AG08396 (cell line): ENCODE results near the gene AJUBA.
A peak's percentile ranks its signal among the peaks of the same experiment; 100 is the strongest.
"Not testable (repeated sequence)": the region's sequence is repeated elsewhere in the genome, so short reads cannot be mapped to it uniquely, and the experiment has no call there.

Experiments
- DNase-seq: peaks from one replicate; pipeline ENCODE4 v3.0.0; 2012; ENCODE audit warnings: low spot score, mixed read lengths

The AJUBA gene

GRCh38 chr14:22979748-22980392, 2.5 kb downstream of the AJUBA start:
- no peak for DNase-seq

GRCh38 chr14:22978981-22979671, 3.2 kb downstream of the AJUBA start:
- no peak for DNase-seq

- no peak for DNase-seq
Measured at GRCh38 chr14:22978487-22978837, 3.9 kb downstream of the AJUBA start.

GRCh38 chr14:22977684-22978486, 4.5 kb downstream of the AJUBA start:
- DNase-seq, result peak; percentile 87

- no peak for DNase-seq
Measured at GRCh38 chr14:22977434-22977683, 5.0 kb downstream of the AJUBA start.

- DNase-seq, result no peak
Measured at GRCh38 chr14:22976620-22977433, 5.5 kb downstream of the AJUBA start.

- DNase-seq, result no peak
Measured at GRCh38 chr14:22974530-22975313, 7.6 kb downstream of the AJUBA start.

GRCh38 chr14:22973217-22974032, 8.9 kb downstream of the AJUBA start:
- DNase-seq, result peak; percentile 52

- DNase-seq, result no peak
Measured at GRCh38 chr14:22972313-22972930, 9.9 kb downstream of the AJUBA start.

- no peak for DNase-seq
Measured at GRCh38 chr14:22971152-22971551, 11.2 kb downstream of the AJUBA start.

GRCh38 chr14:22966783-22967269, 15.5 kb downstream of the AJUBA start:
- DNase-seq, result no peak

GRCh38 chr14:22965916-22966782, 16.2 kb downstream of the AJUBA start:
- DNase-seq, result not testable (repeated sequence)

GRCh38 chr14:22962061-22962676, 20.2 kb downstream of the AJUBA start:
- DNase-seq, result no peak

- DNase-seq, result no peak
Measured at GRCh38 chr14:22955702-22956569, 26.4 kb downstream of the AJUBA start.

- no peak for DNase-seq
Measured at GRCh38 chr14:22952418-22952817, 29.9 kb downstream of the AJUBA start.

GRCh38 chr14:22951795-22952194, 30.6 kb downstream of the AJUBA start:
- DNase-seq, result not testable (repeated sequence)

GRCh38 chr14:22945642-22946041, 36.7 kb downstream of the AJUBA start:
- no peak for DNase-seq

- DNase-seq, result no peak
Measured at GRCh38 chr14:22939684-22940083, 42.7 kb downstream of the AJUBA start.
